ENCODE measurements around the gene ZNF331. TPM values are rescaled to one million over a fixed set of nuclear protein-coding genes. Genes with fewer than 3 reads are reported as not detected.

The ZNF331 gene
- total RNA-seq, 4 donors from 2014 or later = 2.8 to 15.8 (median 7.9) TPM

DNA sequence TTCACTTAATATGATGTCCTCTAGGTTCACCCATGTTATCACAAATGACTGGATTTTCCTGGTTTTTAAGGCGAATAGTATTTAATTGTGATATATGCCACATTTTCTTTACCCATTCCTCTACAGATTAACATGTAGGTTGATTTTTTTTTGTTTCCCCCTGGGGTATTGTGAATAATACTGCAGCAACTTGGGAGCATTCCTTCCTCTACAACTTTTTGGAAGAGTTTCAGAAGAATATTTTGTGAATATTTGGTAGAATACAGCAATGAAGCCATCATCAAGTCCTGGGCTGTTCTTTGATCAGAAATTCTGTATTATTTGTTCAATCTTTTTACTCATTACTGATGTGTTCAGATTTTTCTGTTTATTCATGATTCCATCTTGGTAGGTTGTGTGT is 5.6 kb upstream of the ZNF331 start:
- H3K36me3 ChIP-seq = no peaks in the 10 kb centered on the region
- H3K9me3 ChIP-seq = no peaks in the 10 kb centered on the region
- no peak for TF ChIP-seq POLR2A (IDR thresholded peaks at IDR 0.05)
- TF ChIP-seq, protein P1, sequence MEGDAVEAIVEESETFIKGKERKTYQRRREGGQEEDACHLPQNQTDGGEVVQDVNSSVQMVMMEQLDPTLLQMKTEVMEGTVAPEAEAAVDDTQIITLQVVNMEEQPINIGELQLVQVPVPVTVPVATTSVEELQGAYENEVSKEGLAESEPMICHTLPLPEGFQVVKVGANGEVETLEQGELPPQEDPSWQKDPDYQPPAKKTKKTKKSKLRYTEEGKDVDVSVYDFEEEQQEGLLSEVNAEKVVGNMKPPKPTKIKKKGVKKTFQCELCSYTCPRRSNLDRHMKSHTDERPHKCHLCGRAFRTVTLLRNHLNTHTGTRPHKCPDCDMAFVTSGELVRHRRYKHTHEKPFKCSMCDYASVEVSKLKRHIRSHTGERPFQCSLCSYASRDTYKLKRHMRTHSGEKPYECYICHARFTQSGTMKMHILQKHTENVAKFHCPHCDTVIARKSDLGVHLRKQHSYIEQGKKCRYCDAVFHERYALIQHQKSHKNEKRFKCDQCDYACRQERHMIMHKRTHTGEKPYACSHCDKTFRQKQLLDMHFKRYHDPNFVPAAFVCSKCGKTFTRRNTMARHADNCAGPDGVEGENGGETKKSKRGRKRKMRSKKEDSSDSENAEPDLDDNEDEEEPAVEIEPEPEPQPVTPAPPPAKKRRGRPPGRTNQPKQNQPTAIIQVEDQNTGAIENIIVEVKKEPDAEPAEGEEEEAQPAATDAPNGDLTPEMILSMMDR (IDR thresholded peaks at IDR 0.05) = no peak
- intact Hi-C loops (cut with DNase I) = no loop called here
- WGBS, 2 donors = 88 to 89% methylated on average over 1 of the region's 1 CpG
- H3K27ac ChIP-seq = no peak overlapping the region
- no peaks in the 10 kb centered on the region for H3K27me3 ChIP-seq
- H3K4me1 ChIP-seq = peaks cover 0 to 5% (median 0%) of the 10 kb centered on the region in 3 donors
- H3K4me3 ChIP-seq = no peak overlapping the region
- DNase-seq = no peak

DNA sequence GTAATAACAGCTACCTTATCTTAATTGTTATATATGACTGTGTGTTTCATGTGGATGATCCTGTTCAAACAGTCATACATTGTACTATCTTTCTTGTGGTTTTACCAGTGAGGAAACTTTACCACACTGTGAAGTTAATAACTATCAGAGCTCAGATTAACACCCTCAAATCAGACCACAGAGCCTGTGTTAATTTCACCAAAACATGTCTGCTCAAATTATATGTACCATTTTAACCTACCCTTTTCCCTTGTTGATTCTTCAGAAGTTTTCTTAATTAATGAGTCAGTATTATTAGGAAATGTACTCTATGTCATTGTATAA is 1.8 kb upstream of the ZNF331 start:
- Histone ChIP-seq H3K4me1 (peaks cover 0 to 14% (median 0%) of the 10 kb centered on the region in 3 donors), H3K9me3 (no peaks in the 10 kb centered on the region), H3K27me3 (no peaks in the 10 kb centered on the region), H3K27ac (no peak overlapping the region), H3K36me3 (peaks cover 0 to 5% (median 0%) of the 10 kb centered on the region in 3 donors), H3K4me3 (no peak overlapping the region)
- no peak for DNase-seq
- TF ChIP-seq, protein P1 (IDR thresholded peaks at IDR 0.05) = no peak
- TF ChIP-seq POLR2A (IDR thresholded peaks at IDR 0.05) = no peak
- intact Hi-C loops (cut with DNase I) = no loop called here

DNA sequence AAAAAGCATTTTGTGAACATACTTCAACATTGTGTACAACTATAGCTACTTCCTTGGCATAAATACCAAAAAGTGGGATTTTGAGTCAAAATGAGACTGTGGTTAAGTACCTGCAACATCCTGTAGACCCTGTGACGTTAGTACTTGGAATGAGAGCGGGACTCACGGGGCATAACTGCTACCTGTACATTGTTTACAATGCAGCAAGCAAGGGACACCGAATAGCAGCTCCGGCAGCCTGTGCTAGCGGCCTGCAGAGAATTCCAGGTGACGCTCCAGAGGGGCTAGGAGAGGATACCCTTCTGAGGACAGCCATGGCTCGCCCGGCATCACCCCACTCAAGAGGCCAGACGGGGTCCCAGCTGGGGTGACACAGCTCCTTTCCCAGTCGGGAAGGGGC is 824 bp upstream of the ZNF331 start:
- Histone ChIP-seq H3K9me3 (no peaks in the 10 kb centered on the region), H3K4me3 (peak overlapping the region; percentile 59 to 79 (median 72)), H3K36me3 (peaks cover 0 to 13% (median 0%) of the 10 kb centered on the region in 3 donors), H3K27me3 (no peaks in the 10 kb centered on the region), H3K27ac (peak overlapping the region; percentile 82 to 91 (median 88)), H3K4me1 (peaks cover 0 to 14% (median 0%) of the 10 kb centered on the region in 3 donors)
- intact Hi-C loops (cut with DNase I) = no loop called here
- WGBS, 2 donors = 58 to 64% methylated on average over 3 to 8 of the region's 11 CpGs
- TF ChIP-seq, protein P1 (IDR thresholded peaks at IDR 0.05) = no peak
- TF ChIP-seq POLR2A (IDR thresholded peaks at IDR 0.05) = no peak
- DNase-seq = no peak

DNA sequence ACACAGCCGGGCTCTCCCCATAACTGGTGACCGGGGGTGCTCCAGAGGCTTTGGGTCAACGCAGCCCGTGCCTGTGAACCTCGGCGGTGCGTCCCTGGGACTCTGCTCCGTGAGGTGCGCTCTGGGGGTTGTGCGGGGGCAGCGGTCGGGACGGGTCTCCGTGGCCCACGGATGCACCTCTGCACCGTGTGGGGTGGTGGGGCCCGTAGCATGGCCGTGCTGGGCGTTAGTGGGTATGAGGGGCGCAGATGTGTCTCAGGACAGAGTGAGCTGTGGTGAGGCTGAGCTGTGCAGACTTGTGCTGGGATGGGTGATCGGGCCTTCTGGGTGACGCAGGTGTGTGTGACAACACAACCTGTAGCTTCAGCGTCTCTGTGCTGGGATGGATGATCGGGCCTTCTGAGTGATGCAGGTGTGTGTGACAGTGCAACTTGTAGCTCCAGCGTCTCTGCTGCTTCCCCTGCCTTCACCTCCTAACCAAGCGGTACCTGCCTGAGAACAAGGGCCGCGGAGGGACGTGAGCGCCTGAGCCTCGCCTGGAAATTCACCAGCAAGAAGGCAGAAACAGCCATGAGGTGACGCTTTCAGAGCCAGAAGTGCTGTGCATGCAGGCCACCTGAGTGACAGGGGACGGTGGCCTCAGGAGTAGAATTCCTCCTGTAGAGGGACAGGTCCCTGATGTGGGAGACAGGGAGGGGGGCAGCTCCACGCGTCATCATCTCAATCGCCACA is 599 bp downstream of the ZNF331 start:
- intact Hi-C loops (cut with DNase I) = no loop called here
- DNase-seq = no peak
- Histone ChIP-seq H3K27me3 (no peaks in the 10 kb centered on the region), H3K27ac (peak overlapping the region; percentile 82 to 91 (median 88)), H3K36me3 (peaks cover 0 to 22% (median 0%) of the 10 kb centered on the region in 3 donors), H3K4me1 (peaks cover 0 to 14% (median 0%) of the 10 kb centered on the region in 3 donors), H3K4me3 (peak overlapping the region; percentile 59 to 79 (median 72)), H3K9me3 (no peaks in the 10 kb centered on the region)
- TF ChIP-seq, protein P1 (IDR thresholded peaks at IDR 0.05) = no peak
- TF ChIP-seq POLR2A (IDR thresholded peaks at IDR 0.05) = no peak
- WGBS, 2 donors = 65 to 91% methylated on average over 6 to 7 of the region's 36 CpGs

DNA sequence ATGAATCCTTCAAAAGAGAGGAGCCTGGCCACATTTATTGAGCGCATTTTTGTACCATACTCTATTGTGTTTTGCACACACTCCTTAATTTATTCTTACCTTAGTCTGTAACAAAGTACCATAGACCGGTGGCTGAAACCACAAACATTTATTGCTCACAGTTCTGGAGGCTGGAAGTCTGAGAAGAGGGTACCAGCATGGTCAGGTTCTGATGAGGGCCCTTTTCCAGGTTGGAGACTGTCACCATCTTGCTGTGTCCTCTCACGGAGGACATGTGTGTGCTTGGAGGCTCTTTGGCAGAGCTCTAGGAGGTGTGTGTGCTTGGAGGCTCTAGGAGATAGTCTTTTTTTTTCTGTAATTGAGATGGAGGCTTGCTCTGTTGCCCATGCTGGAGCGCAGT is 2.1 kb downstream of the ZNF331 start:
- Histone ChIP-seq H3K27me3 (no peaks in the 10 kb centered on the region), H3K36me3 (peaks cover 0 to 27% (median 0%) of the 10 kb centered on the region in 3 donors), H3K9me3 (no peaks in the 10 kb centered on the region), H3K4me3 (no peak overlapping the region), H3K27ac (no peak overlapping the region), H3K4me1 (peaks cover 0 to 14% (median 0%) of the 10 kb centered on the region in 3 donors)
- WGBS, 2 donors = 73 to 95% methylated on average over 4 of the region's 4 CpGs
- intact Hi-C loops (cut with DNase I) = no loop called here
- no peak for DNase-seq
- TF ChIP-seq POLR2A (IDR thresholded peaks at IDR 0.05) = no peak
- TF ChIP-seq, protein P1 (IDR thresholded peaks at IDR 0.05) = no peak

Measured in esophagus squamous epithelium (tissue), 5 donors.